GM21825 (cell line): ENCODE measurements around the gene BFAR.
"Not testable (repeated sequence)": the region's sequence is repeated elsewhere in the genome, so short reads cannot be mapped to it uniquely, and the experiment has no call there.

ENCODE experiments used
- ATAC-seq: cut with Tn5 transposase; IDR thresholded peaks from one replicate; pipeline ENCODE4 v1.9.1; 2021; ENCODE audit warnings: mild to moderate bottlenecking, moderate library complexity; ENCODE audit not compliant: unreplicated experiment

BFAR gene

GRCh38 chr16:14635395-14636165, 2.8 kb downstream of the BFAR start:
- no peak for ATAC-seq

- ATAC-seq = not testable (repeated sequence)
These were observed 3.6 kb downstream of the BFAR start for GRCh38 chr16:14636179-14636950.

DNA sequence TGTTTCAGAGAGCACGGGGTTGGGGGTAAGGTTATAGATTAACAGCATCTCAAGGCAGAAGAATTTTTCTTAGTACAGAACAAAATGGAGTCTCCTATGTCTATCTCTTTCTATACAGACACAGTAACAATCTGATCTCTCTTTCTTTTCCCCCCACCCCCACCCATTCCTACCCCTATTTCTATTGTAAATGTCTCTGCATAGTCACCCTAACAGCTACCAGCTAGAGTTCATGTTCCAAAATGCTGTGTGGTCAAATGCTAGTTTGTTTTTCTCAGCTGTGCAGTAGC, 4.1 kb downstream of the BFAR start:
- ATAC-seq = not testable (repeated sequence)

DNA sequence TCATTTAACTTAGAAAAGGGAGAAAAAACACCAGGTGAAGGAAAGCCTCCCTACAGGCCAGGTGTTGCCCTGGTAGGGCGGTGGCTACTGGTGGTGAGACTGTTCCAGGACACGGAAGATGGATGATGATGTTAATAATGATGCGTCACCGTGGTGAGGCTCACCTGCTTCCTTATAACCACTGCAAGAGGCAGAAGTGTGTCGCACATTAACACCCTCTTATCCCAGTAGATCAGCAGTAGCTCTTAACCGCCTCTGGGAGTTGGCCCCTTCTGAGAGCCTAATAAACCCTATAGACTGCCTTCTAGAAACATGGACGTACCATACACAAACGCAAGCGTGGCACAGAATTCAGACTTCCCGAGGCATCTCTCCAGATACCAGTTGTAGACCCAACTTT, 7.8 kb downstream of the BFAR start:
- no peak for ATAC-seq

DNA sequence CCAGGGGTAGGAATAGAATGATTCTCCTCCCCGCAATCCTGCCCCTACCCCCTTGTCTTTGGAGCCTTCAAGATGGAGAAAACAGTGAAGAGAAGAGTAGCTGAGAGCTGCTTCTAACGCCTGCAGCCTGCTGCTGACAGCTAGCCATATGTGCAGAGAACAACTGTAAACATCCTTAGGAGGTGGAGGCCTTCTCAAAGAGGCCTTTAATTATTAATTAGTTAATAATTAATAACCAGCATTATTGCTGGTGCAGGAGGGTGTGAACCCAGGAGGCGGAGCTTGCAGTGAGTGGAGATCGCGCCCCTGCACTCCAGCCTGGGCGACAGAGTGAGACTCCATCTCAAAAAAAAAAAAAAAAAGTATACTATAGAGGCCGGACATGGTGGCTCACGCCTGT, 8.5 kb downstream of the BFAR start:
- ATAC-seq = no peak

DNA sequence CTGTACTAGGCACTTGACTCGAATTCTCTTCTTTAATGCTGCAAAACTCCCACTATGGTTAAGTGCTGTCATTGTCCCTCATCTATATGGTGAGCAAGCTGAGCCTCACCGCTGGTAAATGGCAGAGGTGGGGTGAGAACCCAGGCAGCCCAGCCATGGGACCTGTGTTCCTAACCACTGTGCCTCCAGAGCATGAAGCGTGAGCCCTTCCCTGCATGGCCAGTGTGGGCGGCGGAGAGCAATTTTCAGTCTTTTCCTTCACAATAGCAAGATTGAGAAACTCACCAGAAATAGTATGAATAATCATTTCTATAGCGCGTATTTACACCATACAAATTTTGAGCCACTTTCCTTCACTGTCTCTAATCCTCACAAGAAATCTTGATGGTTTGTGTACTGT, 9.2 kb downstream of the BFAR start:
- no peak for ATAC-seq

DNA sequence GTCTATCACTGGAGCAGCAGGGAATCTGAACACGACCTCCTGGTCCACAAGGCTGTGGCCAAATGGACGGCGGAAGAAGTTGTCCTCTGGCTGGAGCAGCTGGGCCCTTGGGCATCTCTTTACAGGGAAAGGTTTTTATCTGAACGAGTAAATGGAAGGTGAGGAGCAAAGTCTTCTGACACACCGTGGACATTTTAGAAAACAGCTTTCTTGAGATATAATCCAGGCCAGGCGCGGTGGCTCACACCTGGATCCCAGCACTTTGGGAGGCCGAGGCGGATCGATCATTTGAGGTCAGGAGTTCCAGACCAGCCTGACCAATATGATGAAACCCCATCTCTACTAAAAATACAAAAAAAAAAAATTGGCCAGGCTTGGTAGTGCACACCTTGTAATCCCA, 17.1 kb downstream of the BFAR start:
- no peak for ATAC-seq

GRCh38 chr16:14650629-14651028, 17.9 kb downstream of the BFAR start:
- no peak for ATAC-seq

- no peak for ATAC-seq
These were observed 20.0 kb downstream of the BFAR start for GRCh38 chr16:14652726-14653125.

DNA sequence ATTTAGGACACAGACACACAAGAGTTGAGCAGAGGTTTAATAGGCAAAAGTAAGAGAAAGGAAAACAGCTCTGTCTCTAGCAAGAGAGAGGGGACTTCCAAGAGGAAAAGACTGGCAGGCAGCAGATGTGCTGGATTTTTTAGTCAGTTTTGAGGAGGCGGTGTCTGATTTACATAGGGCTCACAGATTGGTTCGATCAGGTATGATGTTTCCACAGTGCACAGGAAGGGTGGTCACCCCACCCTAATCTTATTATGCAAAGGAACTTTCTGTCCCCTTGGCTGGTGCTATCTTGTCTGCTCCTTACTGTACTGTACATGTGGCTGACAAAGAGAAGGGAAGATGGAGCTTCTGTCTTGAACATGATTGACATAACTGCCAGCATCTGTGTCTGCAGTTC, 25.3 kb downstream of the BFAR start:
- ATAC-seq = peak; percentile 71

GRCh38 chr16:14667347-14668266, 34.9 kb downstream of the BFAR start:
- ATAC-seq = no peak

- ATAC-seq = no peak
These were observed 35.9 kb downstream of the BFAR start for GRCh38 chr16:14668556-14669223.

GRCh38 chr16:14669776-14670175, 37.0 kb downstream of the BFAR start:
- no peak for ATAC-seq

- ATAC-seq = peak; percentile 70
These were observed 39.7 kb downstream of the BFAR start for GRCh38 chr16:14672403-14672971.

DNA sequence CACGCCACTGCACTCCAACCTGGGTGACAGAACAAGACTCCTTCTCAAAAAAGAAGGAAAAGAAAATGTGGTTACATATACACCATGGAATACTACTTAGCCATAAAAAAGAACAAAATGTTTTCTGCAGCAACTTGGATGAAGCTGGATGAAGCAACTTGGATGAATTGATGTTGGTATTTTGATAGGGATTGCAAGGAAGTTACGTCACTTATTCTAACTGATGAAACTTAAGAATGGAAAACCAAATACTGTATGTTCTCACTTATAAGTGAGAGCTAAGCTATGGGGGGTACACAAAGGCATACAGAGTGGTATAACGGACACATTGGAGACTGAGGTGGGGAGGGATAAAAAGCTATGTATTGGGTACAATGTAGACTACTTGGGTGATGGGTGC, 43.9 kb downstream of the BFAR start:
- ATAC-seq = no peak

DNA sequence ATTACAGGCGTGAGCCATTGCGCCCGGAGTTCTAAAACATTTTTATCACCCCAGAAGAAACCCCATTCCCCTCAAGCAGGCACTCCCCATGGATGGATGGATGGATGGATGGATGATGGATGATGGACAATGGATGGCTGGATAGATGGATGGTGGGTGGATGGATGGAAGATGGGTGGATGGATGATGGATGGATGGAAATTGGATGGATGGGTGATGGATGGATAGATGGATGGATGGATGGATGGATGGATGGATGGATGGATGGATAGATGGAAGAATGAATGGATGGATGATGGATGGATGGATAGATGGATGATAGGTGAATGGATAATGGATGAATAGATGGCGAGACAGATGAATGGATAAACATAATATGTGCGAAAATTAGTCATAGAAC, 44.9 kb downstream of the BFAR start:
- ATAC-seq = no peak

DNA sequence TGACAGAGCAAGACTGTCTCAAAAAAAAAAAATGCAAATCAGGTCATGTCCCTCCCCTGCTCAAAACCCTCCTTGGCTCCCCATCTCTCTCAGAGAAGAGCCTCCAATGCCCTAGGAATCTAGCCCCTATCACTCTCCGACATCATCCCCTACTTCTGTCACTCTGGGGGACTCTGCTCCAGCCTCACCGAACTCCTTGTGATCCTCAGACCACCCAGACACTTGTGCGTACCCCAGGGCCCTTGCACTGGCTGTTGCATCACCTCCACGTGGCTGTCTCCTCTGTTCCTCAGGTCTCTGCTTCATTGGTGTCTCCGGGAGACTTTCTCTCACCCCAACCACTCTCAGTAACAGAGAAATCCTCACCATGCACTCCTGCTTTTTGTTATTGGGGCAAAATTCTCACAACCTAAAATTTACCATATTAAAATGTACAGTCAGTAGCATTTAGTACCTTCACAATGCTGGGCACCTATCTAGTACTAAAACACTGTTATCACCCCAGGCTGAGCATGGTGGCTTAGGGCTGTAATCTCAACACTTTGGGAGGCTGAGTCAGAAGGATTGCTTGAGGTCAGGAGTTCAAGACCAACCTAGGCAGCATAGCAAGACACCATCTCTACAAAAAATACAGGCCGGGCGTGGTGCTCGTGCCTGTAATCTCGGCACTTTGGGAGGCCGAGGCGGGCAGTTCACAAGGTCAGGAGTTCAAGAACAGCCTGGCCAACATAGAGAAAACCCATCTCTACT, 46.2 kb downstream of the BFAR start:
- no peak for ATAC-seq

GRCh38 chr16:14680396-14680795, 47.6 kb downstream of the BFAR start:
- not testable (repeated sequence) for ATAC-seq

- no peak for ATAC-seq
These were observed 48.4 kb downstream of the BFAR start for GRCh38 chr16:14681115-14681514.

- no peak for ATAC-seq
These were observed 49.4 kb downstream of the BFAR start for GRCh38 chr16:14682121-14682520.
